Measurements from ENCODE around the gene NLGN2.
"Not testable (repeated sequence)": the region's sequence is repeated elsewhere in the genome, so short reads cannot be mapped to it uniquely, and the experiment has no call there.

The NLGN2 gene

DNA sequence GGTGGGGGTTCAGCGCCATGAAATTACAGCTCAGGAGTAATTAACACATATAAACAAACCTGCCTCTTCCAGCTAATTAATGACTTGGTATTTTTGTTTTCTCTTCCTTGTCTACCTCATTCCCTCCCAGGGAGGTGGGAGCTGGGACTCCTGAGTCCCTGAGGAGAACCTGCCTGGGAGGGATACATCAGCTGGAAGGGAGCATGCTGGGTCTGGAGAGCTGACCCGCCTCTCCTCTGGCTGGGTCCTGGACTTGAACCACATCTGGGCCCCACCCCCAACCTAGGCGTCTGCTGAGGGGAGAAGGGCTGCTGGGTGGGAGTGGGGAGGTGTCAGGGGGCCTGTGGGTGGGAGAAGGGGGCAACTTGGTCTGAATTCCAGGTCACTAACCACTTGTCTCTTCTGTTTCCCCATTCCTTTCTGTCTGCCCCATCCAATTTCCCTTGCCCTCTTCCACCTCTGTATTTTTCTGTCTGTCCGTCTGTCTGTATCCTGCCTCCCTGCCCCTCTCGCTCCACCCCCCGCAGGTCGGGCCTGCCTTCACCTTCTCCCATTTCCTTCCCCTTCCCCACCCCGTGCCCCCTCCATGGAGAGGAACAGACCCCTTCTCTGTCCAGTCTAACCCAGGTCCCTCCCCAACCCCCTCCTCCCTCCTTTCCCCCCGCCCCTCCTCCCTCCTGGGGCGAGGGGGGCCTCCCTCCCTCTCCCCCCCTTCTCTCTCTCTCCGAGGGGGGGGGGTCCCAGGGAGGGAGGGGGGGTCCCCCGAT lies at the start of gene NLGN2:
TSS of gene NLGN2 (plus strand) at position 361 of the 767 bp plus-strand sequence. CDS start 411 bp downstream, outside the sequence.
- DNase-seq, result no peak

- DNase-seq, result no peak
Measured at GRCh38 chr17:7361906-7362305, 45.7 kb upstream of the NLGN2 start.

DNA sequence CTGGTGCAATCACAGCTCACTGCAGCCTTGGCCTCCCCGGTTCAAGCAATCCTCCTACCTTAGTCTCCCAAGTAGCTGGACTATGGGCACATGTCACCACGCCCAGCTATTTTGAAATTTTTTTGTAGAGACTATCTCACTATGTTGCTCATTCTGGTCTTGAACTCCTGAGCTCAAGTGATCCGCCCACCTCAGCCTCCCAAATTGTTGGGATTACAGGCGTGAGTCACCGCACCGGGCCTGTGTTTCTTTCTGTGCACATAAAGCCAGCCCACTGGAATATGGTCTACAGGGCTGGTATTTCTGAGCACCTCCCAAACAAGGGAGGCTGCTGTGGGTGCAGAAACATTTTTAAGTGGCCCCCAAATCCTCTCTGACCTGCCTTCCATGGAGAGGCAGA lies 44.3 kb upstream of the NLGN2 start:
- DNase-seq, result no peak

DNA sequence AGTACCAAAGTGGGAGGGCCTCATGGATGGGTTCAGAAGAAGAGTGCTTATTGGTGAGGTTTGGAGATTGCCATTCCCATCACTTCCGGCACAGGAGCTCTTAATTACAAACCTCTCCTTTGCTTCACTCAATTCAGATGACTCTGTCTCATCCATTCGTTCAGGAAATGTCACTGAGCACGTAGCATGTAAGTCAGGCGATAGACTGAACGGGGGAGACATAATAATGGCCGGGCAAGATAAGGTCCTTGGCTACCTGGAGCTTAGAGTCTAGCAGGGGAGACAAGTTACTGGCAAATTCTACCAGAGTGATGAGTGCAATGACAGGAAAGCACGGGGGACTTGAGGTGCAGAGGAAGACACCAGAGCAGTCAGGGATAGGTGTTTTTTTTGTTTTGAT lies 41.7 kb upstream of the NLGN2 start:
- DNase-seq, result not testable (repeated sequence)

DNA sequence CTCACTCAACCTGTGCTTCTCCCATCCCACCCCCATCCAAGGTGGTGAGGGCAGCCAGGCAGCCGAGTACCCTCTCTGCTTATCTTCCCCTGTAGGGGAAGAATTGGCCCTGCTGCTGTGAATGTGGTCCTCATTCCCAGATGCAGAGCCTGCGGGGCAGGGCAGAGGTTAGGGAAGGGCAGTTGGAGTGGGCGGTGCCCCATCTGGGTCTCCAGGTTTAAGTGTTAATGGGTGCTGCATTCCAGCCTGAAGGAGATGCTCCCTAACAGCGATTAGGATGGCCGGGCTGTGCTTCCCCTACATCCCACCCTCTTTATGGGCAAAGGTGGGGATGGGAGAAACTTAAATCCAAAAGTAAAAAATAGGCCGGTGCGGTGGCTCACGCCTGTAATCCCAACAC lies 40.6 kb upstream of the NLGN2 start:
- DNase-seq, result no peak

GRCh38 chr17:7367918-7368598 lies 39.6 kb upstream of the NLGN2 start:
- DNase-seq, result no peak

DNA sequence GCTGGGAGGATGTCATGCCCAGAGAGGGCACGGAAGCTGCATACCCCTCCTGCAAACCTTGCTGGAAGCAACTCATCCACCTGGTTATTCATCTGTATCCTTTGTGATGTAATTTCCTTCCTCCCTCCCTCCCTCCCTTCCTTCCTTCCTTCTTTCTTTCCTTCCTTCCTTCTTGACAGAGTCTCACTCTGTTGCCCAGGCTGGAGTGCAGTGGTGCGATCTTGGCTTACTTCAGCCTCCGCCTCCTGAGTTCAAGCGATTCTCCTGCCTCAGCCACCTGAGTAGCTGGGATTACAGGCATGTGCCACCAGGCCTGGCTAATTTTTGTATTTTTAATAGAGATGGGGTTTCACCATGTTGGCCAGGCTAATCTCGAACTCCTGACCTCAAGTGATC lies 39.0 kb upstream of the NLGN2 start:
- DNase-seq, result not testable (repeated sequence)

DNA sequence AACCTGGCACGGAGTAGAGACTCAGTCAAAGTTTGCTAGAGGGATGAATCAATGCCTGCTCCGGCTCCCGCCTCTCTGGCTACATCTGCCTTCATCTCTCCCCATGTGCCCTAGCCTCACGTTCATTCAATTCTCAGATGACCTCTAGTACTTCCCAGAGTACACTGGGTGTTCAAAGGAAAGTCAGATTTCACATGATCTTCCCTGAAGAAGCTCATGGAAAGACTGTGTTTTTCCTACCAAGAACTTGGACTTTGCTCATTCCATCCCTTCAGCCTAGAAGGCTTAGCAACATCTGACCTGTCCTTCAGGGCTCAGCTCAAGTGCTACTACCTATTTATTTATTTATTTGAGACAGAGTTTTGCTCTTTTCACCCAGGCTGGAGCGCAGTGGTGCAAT lies 37.8 kb upstream of the NLGN2 start:
- no peak for DNase-seq

DNA sequence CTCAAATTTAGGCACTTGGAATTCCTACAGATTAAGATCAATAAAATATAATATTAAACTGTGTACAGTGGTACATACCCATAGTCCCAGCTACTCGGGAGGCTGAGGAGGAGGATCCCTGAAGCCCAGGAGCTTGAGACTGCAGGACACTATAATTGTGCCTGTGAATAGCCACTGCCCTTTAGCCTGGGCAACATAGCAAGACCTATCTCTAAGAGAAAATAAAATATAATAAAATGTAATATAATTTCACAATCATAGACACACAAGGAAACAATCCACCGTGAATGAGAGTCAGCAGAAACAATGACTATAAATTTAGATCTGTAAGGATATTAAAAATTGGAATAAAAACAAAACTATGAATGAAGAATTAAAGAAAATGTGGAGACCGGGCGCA lies 36.8 kb upstream of the NLGN2 start:
- no peak for DNase-seq

DNA sequence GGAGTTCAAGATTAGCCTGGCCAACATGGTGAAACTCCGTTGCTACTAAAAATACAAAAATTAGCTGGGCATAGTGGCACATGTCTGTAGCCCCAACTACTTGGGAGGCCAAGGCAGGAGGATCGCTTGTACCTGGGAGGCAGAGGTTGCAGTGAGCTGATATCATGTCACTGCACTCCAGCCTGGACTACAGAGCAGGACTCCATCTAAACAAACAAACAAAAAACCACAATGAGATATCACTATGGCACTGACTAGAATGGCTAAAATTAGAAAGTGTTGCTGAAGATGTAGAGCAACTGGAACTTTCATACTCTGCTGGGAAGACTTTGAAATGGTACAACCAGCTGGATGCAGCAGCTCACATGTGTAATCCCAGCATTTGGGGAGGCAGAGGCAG lies 33.3 kb upstream of the NLGN2 start:
- no peak for DNase-seq

GRCh38 chr17:7379134-7379533 lies 28.5 kb upstream of the NLGN2 start:
- DNase-seq, result no peak

GRCh38 chr17:7380321-7380720 lies 27.3 kb upstream of the NLGN2 start:
- DNase-seq, result peak; percentile 2

DNA sequence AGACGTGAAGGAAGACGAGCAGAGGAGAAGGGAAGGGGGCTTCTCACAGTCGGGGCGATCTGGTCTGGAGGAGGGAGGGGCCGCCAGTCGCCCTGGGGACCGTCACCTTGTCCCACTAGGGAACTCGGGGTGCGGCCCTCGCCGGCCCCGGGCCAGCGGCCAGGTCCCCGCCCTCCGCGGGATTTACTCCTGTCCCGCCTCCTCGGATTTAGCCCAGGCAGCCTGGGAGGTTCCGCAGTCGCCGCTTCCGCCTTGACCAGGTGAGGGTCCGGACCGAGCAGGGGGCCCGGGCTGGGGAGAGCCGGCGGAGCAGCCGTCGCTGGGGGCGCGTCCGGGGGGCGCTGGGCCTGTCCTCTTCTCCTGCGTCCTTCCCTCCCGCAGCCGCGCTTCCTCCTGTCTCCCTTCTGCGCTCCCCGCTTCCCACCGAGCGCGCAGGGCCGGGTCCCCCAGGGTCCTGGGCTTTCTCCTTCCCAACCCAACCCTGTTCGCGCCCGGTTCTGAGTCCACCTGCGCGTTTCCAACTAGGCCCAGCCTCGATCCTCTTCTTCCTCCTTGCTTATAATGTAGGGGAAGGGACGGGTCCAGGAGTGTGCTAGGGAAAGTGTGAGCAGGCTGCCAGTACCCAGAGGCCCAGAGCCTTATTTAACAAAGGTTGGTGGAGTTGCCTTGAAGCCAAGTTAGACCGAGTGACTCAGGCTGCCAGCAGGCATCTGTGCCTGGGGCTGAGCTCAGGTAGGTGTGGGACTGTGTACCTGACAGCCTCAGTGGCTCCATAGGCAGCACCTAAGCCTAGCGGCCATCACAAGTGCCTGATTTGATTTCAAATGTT lies 26.6 kb upstream of the NLGN2 start, which contains the start of gene TNK1:
TSS of gene TNK1 (plus strand) at position 235 of the 829 bp plus-strand sequence. CDS start 1,838 bp downstream, outside the sequence.
- no peak for DNase-seq

DNA sequence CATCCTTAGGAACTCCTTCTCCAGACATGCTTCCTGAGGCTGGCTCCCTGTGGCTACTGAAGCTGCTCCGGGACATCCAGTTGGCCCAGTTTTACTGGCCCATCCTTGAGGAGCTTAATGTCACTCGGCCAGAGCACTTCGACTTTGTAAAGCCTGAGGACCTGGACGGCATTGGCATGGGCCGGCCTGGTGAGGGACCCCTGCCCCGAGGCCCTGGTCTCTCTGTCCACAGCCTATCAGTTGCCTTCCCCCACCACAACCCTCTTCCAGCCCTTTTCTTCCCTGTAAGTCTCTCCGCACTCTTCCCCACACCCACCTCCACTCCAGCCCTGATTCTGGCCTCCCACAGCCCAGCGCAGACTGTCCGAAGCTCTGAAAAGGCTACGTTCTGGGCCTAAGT lies 24.7 kb upstream of the NLGN2 start:
- DNase-seq, result no peak

DNA sequence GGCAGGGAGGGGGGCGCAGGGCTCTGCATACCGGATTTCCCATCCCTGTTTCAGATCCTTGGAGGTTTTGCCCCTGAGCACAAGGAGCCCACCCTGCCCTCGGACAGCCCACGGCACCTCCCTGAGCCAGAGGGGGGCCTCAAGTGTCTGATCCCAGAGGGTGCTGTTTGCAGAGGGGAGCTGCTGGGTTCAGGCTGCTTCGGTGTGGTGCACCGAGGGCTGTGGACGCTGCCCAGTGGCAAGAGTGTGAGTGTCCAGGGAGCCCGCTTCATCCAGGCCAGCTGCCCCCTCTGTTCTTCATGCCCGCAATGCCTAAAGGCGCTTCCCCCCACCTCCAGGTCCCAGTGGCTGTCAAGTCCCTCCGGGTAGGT lies 24.3 kb upstream of the NLGN2 start:
- DNase-seq, result no peak

GRCh38 chr17:7383742-7384488 lies 23.7 kb upstream of the NLGN2 start:
- peak; percentile 33 for DNase-seq

GRCh38 chr17:7384489-7385081 lies 23.1 kb upstream of the NLGN2 start:
- no peak for DNase-seq

- no peak for DNase-seq
Measured at GRCh38 chr17:7388856-7389255, 18.8 kb upstream of the NLGN2 start.

- DNase-seq, result no peak
Measured at GRCh38 chr17:7389924-7390910, 17.4 kb upstream of the NLGN2 start.

GRCh38 chr17:7391307-7391706 lies 16.3 kb upstream of the NLGN2 start:
- no peak for DNase-seq

Measured in NCI-H1092 treated with DMSO at 0.1 percent for 48 hours (cell line).